Glutamatergic neuron (in vitro differentiated cells): ENCODE measurements around the gene DMAP1. TPM values are rescaled to one million over a fixed set of nuclear protein-coding genes. Genes with fewer than 3 reads are reported as not detected.
A peak's percentile ranks its signal among the peaks of the same experiment; 100 is the strongest.

Experiments
- DNase-seq: peaks from one replicate; pipeline ENCODE4 v3.0.0; 2022
- H3K27ac Mint-ChIP-seq: one replicate; pipeline ENCODE4 v1.8.0; 2020; ENCODE audit warnings: mild to moderate bottlenecking, mixed read lengths, inconsistent platforms; ENCODE audit not compliant: unreplicated experiment
- H3K27me3 Mint-ChIP-seq: one replicate; pipeline ENCODE4 v1.8.0; 2020; ENCODE audit warnings: mild to moderate bottlenecking, moderate library complexity, mixed read lengths, inconsistent platforms; ENCODE audit not compliant: unreplicated experiment
- H3K36me3 Mint-ChIP-seq: one replicate; pipeline ENCODE4 v1.8.0; 2020; ENCODE audit warnings: mild to moderate bottlenecking, mixed read lengths, inconsistent platforms; ENCODE audit not compliant: unreplicated experiment
- H3K4me1 Mint-ChIP-seq: one replicate; pipeline ENCODE4 v1.8.0; 2020; ENCODE audit warnings: mild to moderate bottlenecking, low read depth, mixed read lengths, inconsistent platforms; ENCODE audit not compliant: unreplicated experiment
- H3K4me3 Mint-ChIP-seq: one replicate; pipeline ENCODE4 v1.8.0; 2020; ENCODE audit warnings: mild to moderate bottlenecking, mixed read lengths, inconsistent platforms; ENCODE audit not compliant: unreplicated experiment
- H3K9me3 Mint-ChIP-seq: one replicate; pipeline ENCODE4 v1.8.0; 2020; ENCODE audit warnings: mild to moderate bottlenecking, moderate library complexity, mixed read lengths, inconsistent platforms; ENCODE audit not compliant: unreplicated experiment
- CTCF ChIP-seq: fragments of 200-600 bp; sonication (generic); IDR thresholded peaks from one replicate; pipeline ENCODE4 v1.5.0; 2021; ENCODE audit not compliant: partially characterized antibody, unreplicated experiment
- total RNA-seq: library from RNA; stranded (reverse); fragmentation: NEBNext Ultra II Directional; extraction: Animal tissue kit (Norgen Biotek cat#: 25700); gene quantifications from one replicate; pipeline ENCODE4 v1.2.1, GENCODE V29; 2021; ENCODE audit not compliant: unreplicated experiment

DMAP1 gene
- total RNA-seq, 1 donor from 2014 or later: 62.6 TPM

GRCh38 chr1:44235808-44236207 is 22.5 kb downstream of the DMAP1 start:
- Mint-ChIP-seq H3K27me3 (peaks cover 5% of the 10 kb centered on the region), H3K9me3 (peaks cover 1% of the 10 kb centered on the region), H3K27ac (no peak overlapping the region), H3K36me3 (no peaks in the 10 kb centered on the region), H3K4me1 (peaks cover 10% of the 10 kb centered on the region), H3K4me3 (no peak overlapping the region)
- DNase-seq: no peak
- no peak for TF ChIP-seq CTCF

DNA sequence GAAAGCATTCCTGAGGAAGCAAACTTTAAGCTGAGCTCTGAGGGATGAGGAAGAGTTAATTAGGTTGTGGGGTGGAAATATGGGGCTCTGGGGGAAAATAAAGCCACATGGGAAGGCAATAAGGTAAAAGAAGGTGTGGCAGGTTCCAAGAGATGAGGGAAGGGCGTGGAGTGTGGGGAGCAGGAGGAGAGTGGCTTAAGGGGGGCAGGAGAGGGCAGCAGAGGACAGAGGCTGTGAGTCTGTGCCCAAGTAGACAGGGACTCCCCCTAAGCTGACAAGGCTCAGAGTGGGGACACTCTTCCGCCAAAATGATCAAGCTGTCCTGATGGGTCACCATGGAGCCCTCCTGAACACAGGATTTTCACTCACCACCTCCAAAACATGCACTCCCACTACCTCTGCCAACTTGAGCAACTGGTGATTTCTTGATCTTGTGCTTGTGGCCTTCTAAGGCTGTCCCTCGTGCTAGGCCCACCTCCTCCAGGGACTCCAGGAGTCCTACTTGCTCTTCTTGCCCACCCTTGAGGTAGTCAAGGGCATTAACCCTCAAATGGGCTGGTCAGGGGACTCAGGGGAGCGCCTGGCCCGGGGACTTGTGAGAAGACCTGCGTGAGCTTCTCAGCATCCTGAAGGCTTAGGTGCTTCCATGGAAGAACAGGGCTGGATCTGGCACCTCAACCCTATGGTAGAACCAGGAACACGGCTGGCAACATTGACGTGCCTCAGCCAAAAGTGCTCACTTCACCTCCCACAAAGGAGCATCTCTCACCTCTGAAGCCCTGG is 23.4 kb downstream of the DMAP1 start:
- H3K36me3 Mint-ChIP-seq: no peaks in the 10 kb centered on the region
- H3K4me1 Mint-ChIP-seq: peaks cover 18% of the 10 kb centered on the region
- peaks cover 7% of the 10 kb centered on the region for H3K9me3 Mint-ChIP-seq
- H3K27ac Mint-ChIP-seq: no peak overlapping the region
- DNase-seq: no peak
- TF ChIP-seq CTCF: no peak
- H3K4me3 Mint-ChIP-seq: no peak overlapping the region
- peaks cover 8% of the 10 kb centered on the region for H3K27me3 Mint-ChIP-seq

DNA sequence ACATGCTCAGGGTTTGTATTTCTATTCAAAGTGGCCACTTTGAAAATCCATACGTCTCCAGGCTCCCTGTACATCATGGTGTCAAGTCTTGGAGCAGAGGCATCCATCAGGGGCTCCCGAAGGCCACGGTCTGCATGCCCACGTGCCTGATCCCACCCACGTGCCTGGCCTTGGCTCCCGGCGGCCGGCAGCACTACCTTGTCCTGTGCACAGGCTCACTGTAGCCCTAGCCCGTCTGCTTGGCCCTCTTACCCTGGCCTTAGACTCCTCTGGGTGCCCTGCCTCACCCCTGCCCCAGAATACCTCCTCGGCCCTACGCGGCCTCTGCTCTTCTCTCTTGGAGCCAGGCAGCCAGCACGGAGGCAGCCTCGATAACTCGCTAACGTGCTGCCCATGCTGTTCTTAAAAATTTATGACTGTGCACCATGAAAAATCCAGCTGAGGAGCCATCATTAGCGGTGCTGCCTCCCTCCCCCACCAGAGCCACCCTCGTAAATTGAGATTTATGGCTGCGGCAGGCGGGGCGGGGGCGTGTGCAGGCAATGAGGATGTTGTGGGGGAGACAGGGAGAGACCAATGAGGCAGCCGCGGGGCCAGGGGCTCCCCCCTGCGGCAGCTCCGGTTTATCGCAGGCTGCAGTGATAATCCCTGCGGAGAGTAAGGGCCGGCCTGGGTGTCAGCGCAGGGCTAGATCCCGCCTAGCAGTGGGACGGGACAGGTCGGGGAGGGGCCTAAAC is 24.6 kb downstream of the DMAP1 start:
- Mint-ChIP-seq H3K4me1 (peaks cover 25% of the 10 kb centered on the region), H3K9me3 (peaks cover 9% of the 10 kb centered on the region), H3K27me3 (peaks cover 13% of the 10 kb centered on the region), H3K36me3 (no peaks in the 10 kb centered on the region), H3K4me3 (no peak overlapping the region), H3K27ac (no peak overlapping the region)
- TF ChIP-seq CTCF: peak; percentile 67
- DNase-seq: peak; percentile 79

GRCh38 chr1:44238660-44239059 is 25.4 kb downstream of the DMAP1 start:
- H3K4me1 Mint-ChIP-seq: peaks cover 25% of the 10 kb centered on the region

More at GRCh38 chr1:44238660-44239059, 25.4 kb downstream of the DMAP1 start:
- Mint-ChIP-seq H3K36me3 (no peaks in the 10 kb centered on the region), H3K27me3 (peaks cover 13% of the 10 kb centered on the region), H3K27ac (no peak overlapping the region), H3K4me3 (no peak overlapping the region), H3K9me3 (peaks cover 10% of the 10 kb centered on the region)
- no peak for DNase-seq
- TF ChIP-seq CTCF: no peak
